ENCODE results near the gene PPIA. TPM values are rescaled to one million over a fixed set of nuclear protein-coding genes. Genes with fewer than 3 reads are reported as not detected.
"Not testable (repeated sequence)": the region's sequence is repeated elsewhere in the genome, so short reads cannot be mapped to it uniquely, and the experiment has no call there.

PPIA gene
- total RNA-seq, 1 donor from 2014 or later: 1,671 TPM

DNA sequence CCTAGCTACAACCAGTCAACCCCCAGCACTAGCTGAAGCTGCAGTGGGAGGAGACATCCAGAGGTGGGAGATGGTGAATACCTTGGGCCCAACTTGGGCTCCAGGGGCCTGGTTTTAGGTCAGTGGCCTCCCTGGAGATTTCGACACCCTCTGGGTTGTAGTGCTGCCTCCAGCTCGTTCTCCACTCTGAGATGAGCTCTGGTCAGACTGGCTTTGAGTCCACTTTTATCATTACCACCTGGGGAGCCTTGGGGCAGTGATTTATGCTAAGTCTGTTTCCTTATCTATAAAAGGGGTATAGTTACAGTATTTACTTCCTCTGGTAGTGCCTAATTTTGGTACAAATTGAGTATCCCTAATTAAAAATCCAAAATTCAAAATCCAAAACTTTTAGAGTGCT lies 22.8 kb downstream of the PPIA start:
- intact Hi-C loops (cut with micrococcal nuclease): no loop called here

DNA sequence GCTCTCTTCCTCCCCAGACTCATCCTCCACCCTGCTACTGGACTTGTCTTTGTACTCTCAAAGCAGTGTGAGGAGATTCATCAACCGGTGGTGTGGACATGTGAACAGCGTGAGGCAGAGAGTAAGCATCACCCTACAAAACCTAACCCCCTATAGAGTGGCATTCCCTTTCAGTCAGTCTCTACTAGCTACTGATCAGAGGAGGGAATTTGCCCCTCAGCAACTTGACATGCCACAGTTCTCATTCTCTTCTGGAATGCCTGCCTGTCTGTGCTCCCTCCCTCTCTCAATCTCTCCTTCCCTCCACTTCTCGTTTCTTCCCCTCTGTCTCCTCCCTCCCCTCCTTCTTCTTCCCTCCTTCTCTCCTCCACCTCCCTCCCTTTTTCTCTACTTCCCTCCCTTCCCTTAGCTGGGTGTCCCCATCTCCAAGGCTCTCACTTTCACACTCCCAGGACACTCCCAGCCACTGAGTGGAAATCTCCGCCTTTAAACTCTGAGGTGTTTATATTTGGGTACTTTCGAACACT lies 26.8 kb downstream of the PPIA start:
- intact Hi-C loops (cut with micrococcal nuclease): no loop called here

DNA sequence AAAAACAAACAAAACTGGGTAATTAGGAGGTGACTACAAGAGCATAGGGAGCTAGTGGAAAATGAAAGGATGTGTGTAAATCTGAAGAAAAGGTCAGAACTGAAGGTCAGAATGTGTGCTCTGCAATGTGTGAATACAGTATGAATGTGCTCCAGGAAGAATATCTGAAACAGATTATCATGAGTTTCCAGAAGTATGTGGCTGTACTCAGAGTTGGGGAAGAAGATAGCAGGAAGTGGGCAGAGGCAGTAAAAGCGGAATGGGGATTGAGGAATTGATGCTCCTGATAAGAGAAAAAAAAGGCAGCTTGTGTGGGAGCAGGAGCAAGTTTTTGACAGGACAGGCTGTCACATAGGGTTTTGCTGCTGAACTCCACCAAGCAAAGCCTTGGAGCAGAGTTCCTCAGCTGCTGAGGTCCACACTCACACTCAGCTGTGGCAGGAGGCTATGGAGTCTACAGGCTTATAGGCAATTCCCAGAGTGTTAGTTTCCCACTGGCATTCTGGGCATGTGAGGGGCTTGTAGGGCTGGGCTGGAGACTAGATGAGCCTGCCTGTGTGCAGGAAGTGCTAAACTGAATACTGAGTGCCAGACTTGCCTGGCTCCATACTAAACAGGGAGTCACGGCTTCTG lies 28.5 kb downstream of the PPIA start:
- intact Hi-C loops (cut with micrococcal nuclease): no loop called here

DNA sequence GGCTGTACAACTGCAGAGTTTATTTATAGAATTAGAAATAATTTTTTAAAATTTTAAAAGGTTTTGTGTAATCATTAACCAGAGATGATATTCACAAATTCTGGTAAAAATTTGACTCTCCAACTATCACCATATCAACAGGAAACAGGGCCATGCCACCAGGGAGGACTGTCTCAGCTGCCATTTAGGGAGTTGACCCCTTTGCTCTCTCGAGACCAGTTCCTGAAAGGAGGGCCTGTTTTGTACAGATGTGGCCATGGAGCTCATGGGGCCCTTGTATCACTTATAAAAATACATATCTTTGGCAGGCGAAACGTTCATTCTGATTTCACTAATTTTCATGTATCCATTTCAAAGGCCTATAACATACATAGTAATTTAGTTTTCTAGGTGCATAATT lies 31.1 kb downstream of the PPIA start:
- intact Hi-C loops (cut with micrococcal nuclease): no loop called here

DNA sequence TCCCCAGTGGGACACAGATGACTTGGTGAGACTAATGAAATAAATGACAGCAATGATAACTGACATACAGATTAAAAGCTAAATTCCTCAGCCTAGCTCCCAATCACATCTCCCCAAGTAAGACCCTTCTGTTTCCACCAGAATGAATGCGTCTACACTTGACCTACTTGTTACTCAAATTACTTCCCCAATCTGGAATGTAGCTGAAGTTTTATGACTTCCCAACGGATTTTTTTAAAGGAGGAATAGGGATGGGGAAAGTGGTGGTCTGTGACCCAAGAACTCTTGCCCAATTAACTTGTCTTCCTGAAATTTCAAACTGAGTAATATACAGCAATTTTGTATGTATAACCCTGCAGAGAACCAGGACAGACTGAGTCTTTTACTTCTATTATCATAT lies 42.3 kb downstream of the PPIA start:
- intact Hi-C loops (cut with micrococcal nuclease): no loop called here

DNA sequence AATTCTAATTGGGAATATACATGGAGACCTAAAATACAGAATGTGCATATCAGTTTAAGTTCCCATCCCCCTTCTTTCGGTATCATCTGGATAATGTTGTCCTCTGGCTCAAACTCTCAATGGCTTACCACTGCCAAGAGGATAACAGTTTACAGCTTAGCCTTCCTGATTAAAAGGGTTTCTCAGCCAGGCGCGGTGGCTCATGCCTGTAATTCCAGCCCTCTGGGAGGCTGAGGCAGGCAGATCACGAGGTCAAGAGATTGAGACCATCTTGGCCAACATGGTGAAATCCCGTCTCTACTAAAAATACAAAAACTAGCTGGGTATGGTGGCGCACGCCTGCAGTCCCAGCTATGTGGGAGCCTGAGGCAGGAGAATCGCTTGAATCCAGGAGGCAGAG lies 46.2 kb downstream of the PPIA start:
- intact Hi-C loops (cut with micrococcal nuclease): not testable (repeated sequence)

DNA sequence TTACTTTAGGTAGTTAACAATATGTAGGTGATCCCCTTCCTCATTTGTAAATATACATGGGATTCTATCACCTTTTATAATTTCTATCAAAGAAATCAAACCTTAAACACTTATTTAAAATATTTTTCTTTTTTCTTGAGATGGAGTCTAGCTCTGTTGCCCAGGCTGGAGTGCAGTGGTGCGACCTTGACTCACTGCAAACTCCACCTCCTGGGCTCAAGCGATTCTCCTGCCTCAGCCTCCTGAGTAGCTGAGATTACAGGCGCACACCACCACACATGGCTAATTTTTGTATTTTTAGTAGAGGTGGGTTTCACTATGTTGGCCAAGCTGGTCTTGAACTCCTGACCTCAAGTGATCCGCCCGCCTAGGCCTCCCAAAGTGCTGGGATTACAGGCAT lies 47.0 kb downstream of the PPIA start:
- intact Hi-C loops (cut with micrococcal nuclease): not testable (repeated sequence)

DNA sequence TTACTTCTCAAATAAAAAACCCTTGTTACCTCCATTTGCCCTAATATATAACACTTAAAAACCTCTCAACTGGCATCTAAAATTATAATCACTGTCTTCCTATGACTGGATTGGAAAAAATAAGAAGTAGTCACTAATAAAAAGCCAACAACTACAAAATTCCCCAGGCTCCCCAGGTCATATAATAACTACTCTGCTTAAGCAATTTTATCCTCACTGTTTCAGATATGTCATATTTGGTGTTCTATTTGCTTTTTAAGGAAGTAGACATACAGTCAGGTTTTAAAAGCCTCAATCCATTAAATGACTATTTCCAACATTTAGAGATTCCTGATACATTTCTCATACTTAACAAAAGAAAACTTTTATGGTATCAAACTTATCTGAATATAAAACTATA lies 49.0 kb downstream of the PPIA start:
- intact Hi-C loops (cut with micrococcal nuclease): loop anchor here (5.0 kb wide), 2 partner anchors 588 to 723 kb away; partner anchors contain the start of gene POLD2

DNA sequence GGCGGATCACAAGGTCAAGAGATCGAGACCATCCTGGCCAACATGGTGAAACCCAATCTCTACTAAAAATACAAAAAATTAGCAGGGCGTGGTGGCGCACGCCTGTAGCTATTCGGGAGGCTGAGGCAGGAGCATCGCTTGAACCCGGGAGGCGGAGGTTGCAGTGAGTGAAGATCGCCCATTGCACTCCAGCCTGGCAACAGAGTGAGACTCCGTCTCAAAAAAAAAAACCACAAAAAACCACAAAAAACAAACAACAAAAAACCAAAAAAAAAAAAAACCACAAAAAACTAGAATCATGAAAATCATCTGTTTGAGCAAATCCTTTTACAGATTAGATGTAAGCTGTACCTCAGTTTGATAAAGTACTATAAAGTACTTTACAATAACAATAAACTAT lies 49.9 kb downstream of the PPIA start:
- intact Hi-C loops (cut with micrococcal nuclease): loop anchor here (2.0 to 5.0 kb wide), 5 partner anchors 272 to 1914 kb away; partner anchors contain the start of genes MRPL32, POLD2, PSMA2 and YKT6

DNA sequence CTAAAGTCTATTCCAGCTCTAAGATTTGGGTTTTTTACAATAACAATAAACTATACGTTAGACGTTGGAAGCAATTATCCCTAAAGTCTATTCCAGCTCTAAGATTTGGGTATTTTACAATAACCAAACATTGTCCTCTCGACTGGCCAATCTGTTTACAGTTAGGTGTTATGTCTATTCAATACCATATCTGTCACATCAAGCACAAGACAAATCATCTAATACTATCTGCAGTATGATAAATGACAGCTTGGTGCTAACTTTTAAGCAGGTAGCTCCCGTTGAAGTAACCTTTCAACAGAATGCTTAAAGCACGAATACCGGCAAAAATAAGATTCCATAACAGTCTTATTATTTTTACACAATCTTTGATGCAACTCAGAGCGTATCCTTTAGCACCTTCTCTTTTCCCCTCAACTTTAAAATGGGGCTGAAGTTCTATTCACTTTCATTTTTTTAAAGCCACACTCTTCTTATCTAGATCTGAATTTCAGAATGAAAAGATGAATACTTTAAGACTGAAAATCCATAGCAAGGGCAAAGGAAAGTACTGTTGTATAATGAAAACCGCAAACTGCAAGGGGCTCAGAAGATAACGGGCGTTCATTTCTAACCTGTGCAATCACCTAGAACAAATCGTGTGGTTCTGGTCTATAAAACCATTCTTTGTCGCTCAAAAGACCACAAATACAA lies 50.5 kb downstream of the PPIA start:
- intact Hi-C loops (cut with micrococcal nuclease): loop anchor here (1.0 to 5.0 kb wide), 7 partner anchors 50 to 1914 kb away; partner anchors contain the start of genes MRPL32, POLD2, PSMA2 and YKT6

DNA sequence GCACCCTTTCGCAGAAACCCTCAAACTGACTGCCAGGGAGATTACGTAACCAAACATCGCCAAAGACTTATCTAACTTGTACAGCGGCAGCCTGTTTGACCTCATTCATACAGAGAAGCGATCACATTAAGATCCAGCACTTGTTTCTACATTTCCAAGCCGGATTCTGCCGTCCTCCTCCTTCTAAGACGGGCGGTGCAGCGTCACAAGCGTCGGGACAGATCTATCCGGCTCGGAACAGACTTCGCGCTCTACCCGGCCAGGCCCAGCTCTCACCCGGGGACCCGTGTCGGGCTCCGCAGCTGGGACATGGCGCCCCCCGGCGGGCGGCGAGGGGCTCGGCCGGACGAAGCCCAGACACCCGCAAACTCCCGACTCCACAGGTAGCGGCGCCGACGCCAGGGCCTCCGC lies 51.0 kb downstream of the PPIA start:
- intact Hi-C loops (cut with micrococcal nuclease): loop anchor here (1.0 to 5.0 kb wide), 7 partner anchors 50 to 1915 kb away; partner anchors contain the start of genes MRPL32, POLD2, PSMA2 and YKT6

DNA sequence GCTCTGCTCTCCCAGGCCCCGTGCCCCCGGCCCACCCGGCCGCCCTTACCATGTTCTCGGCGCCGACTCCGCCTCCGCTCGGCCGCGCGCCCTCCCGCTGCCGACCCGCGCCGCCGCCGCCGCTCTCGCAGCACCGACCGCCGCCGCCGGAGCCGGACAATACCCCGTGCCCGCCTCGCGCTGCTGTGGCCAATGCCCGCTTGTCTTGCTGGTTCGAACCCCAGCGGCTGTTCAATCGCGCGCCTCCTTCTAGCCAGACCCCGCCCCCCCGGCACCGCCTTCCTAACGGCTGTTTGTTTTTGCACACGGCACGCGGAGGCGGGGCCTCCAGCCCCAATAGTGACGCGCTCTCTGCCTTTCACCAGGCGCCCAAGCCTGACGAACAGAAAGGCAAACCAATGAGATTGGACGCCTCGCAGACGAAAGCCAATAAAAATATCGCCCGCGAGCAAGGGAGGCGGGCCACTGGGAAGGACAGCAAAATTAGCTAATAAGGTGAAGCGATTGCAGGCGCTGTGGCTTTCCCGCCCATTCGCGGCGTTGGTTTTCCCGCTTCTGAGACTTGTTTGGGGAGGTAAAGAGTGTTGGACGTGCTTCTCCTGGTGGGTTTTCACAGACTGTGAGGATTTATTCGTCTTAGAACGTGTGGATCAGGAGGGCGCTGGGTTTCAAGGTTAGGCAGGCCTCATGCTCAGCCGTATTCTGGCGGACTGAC lies 51.6 kb downstream of the PPIA start, which contains the start of gene H2AZ2:
Gene H2AZ2, minus strand, starts transcription at position 168 of the 715 bp plus-strand sequence. Its CDS starts 116 bp downstream, at position 52.
- intact Hi-C loops (cut with micrococcal nuclease): loop anchor here (1.0 to 5.0 kb wide), 22 partner anchors 9 to 1915 kb away; partner anchors contain the start of genes MRPL32, NUDCD3, OGDH and POLD2

DNA sequence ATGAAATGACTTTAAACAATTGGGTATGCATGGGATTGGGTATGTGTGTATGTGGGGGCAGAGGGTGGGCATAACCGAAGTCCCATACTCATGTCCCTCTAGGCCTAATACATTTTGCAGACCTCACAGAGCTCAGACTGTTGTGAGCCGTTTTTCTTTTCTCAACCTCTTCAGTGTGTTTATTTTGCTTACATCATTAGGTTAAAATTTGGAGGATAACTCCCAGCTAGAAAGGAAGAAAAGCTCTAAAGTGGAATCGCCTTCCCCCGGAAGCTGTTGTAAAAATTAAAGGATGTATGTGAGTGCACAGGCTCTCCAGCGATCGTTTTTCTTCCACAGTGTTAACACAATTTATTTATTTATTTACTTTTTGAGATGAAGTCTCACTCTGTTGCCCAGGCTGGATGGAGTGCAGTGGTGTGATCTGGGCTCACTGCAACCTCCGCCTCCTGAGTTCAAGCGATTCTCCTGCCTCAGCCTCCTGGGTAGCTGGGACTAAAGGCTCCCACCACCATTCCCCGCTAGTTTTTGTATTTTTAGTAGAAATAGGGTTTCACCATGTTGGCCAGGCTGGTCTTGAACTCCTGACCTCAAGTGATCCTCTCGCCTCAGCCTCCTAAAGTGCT lies 52.9 kb downstream of the PPIA start:
- intact Hi-C loops (cut with micrococcal nuclease): loop anchor here (2.0 to 5.0 kb wide), 5 partner anchors 73 to 727 kb away; partner anchors contain the start of gene POLD2

DNA sequence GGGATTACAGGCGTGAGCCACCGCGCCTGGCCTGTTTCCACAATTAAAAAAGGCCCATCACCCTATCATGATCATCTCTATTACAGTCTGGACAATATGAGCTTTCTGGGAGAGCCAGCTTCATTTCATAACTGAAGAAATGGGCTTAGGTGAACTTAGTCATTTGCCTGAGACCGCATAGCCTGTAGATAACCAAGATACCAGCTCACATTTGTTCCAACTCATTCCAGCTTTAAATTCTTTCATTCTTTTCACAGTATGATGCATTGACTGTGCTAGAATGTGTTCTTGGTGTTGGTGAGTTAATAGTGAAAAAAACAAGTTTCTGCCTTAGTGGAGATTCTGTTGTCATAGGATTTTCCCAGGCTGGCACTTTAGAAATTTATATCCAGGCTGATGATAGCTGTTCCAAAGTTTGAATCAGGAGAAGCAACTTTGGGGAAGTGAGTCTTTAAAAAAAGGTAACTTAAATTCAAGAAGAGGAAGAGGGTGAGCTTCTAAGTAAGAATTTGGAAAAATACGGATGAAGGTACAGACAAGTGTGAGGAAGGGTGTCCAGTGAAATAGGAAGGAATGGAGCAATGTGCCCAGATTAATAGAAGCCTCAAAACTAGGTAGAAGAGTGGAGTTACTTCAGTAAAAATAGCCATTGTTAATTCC lies 53.5 kb downstream of the PPIA start:
- intact Hi-C loops (cut with micrococcal nuclease): loop anchor here (2.0 to 5.0 kb wide), 5 partner anchors 73 to 728 kb away; partner anchors contain the start of gene POLD2

DNA sequence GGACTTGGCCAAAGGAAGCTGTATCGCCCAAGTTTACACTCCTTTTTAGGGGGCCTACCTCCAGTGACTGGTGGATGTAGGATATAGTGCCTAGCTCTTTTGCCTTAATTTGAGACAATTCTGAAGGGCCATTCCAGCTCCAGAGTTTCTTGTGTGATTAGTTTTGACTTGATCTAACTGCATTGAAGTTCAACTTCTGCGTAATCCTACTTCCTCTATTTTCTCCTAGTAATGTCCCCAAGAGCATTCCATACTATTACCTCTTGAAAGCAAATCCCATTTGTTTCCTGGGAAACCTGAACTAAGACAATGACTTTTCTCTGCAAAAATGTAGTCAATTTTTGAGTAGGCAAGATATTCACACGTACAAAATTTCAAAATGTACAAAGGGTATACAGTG lies 56.1 kb downstream of the PPIA start:
- intact Hi-C loops (cut with micrococcal nuclease): no loop called here

Other genes with a start within 250 kb of the PPIA start
- 89.9 and 96.1 TPM in 2 replicates for gene DDX56, start 222.8 kb upstream of the PPIA start, total RNA-seq
- 74.3 and 78.0 TPM in 2 replicates for gene TMED4, start 214.4 kb upstream of the PPIA start, total RNA-seq
- gene OGDH, start 190.1 kb upstream of the PPIA start, total RNA-seq: 136 and 149 TPM in 2 replicates
- gene ZMIZ2, start 47.8 kb upstream of the PPIA start, total RNA-seq: 230 and 234 TPM in 2 replicates
- gene H2AZ2, start 51.4 kb downstream of the PPIA start, total RNA-seq: 257 and 263 TPM in 2 replicates
- gene PURB, start 88.8 kb downstream of the PPIA start, total RNA-seq: 31.1 TPM in 2 replicates
- 398 and 403 TPM in 2 replicates for gene MYO1G, start 182.3 kb downstream of the PPIA start, total RNA-seq
- gene CCM2, start 203.5 kb downstream of the PPIA start, total RNA-seq: 117 and 118 TPM in 2 replicates